ENCODE data around the gene APBA2.

The APBA2 gene

DNA sequence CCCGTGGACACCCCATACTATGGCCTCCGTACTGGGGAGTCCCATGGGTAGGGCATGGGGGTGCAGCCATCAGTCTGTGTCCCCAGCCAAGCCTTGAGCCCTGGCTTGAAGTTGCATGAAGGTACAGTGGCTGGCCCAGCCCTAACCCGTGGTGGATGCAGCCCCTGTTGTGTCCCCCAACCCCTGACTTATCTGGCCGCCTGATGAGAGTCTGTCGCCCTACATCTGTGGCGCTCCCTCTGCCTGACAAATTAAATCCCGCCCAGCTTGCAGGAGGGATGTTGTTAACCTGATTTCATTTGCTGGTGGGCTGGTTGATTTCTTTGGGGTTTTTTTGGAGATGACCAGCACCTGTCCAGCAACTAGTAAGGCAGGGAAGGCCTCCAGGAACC is 186.1 kb downstream of the APBA2 start:
- FAIRE-seq (no peak), DNase-seq (ENCODE audit: insufficient read length, low spot score) (no peak)
- TF ChIP-seq, protein P1, sequence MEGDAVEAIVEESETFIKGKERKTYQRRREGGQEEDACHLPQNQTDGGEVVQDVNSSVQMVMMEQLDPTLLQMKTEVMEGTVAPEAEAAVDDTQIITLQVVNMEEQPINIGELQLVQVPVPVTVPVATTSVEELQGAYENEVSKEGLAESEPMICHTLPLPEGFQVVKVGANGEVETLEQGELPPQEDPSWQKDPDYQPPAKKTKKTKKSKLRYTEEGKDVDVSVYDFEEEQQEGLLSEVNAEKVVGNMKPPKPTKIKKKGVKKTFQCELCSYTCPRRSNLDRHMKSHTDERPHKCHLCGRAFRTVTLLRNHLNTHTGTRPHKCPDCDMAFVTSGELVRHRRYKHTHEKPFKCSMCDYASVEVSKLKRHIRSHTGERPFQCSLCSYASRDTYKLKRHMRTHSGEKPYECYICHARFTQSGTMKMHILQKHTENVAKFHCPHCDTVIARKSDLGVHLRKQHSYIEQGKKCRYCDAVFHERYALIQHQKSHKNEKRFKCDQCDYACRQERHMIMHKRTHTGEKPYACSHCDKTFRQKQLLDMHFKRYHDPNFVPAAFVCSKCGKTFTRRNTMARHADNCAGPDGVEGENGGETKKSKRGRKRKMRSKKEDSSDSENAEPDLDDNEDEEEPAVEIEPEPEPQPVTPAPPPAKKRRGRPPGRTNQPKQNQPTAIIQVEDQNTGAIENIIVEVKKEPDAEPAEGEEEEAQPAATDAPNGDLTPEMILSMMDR (IDR thresholded peaks at IDR 0.05; ENCODE audit: insufficient read depth, missing control alignments), result no peak

DNA sequence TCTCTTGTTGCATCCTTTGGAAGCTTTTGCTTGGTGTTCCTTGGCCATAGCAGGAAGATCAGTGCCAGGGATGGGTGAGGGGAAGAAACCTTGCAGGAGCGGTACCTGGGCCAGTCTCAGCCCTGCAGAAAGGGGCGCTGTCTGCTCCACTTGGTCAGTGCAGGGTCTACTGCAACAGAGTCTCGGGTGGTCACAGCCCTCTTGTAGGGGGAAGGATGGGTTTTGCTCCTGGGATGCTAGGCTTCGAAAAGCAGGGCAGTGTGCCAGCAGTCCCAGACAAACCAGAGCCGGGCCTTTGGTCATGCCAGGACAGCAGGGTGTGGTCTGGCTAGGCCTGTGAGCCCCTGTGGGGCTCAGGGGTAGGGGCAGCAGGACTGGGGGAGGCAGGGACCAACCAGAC is 186.7 kb downstream of the APBA2 start:
- FAIRE-seq (no peak), DNase-seq (ENCODE audit: insufficient read length, low spot score) (no peak)
- TF ChIP-seq, protein P1 (IDR thresholded peaks at IDR 0.05; ENCODE audit: insufficient read depth, missing control alignments), result no peak

GRCh38 chr15:29074045-29074444 is 188.3 kb downstream of the APBA2 start:
- TF ChIP-seq, protein P1 (IDR thresholded peaks at IDR 0.05; ENCODE audit: insufficient read depth, missing control alignments), result no peak
- FAIRE-seq (no peak), DNase-seq (ENCODE audit: insufficient read length, low spot score) (no peak)

DNA sequence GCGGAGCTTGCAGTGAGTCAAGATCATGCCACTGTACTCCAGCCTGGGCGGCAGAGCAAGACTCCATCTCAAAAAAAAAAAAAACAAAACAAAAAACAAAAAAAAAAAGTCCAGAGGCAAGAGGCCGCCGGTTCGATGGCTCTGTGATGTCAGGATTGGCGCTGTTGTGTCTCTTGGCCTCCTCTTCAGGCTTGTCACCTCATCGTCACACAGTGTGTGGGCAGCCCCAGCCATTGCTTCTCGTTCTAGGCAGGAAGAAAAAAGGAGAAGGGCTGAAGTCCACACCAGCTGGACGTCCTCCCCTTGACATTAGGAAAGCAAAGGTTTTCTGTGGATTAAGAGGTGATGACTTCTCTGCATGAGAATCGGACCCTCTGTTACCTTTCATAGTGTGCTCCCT is 192.8 kb downstream of the APBA2 start:
- FAIRE-seq (no peak), DNase-seq (ENCODE audit: insufficient read length, low spot score) (no peak)
- TF ChIP-seq, protein P1 (IDR thresholded peaks at IDR 0.05; ENCODE audit: insufficient read depth, missing control alignments), result no peak

GRCh38 chr15:29079479-29079878 is 193.7 kb downstream of the APBA2 start:
- FAIRE-seq (no peak), DNase-seq (ENCODE audit: insufficient read length, low spot score) (no peak)
- TF ChIP-seq, protein P1 (IDR thresholded peaks at IDR 0.05; ENCODE audit: insufficient read depth, missing control alignments), result no peak

- DNase-seq (ENCODE audit: insufficient read length, low spot score), result no peak
- no peak for FAIRE-seq
Observed at GRCh38 chr15:29081781-29082180, 196.0 kb downstream of the APBA2 start.

DNA sequence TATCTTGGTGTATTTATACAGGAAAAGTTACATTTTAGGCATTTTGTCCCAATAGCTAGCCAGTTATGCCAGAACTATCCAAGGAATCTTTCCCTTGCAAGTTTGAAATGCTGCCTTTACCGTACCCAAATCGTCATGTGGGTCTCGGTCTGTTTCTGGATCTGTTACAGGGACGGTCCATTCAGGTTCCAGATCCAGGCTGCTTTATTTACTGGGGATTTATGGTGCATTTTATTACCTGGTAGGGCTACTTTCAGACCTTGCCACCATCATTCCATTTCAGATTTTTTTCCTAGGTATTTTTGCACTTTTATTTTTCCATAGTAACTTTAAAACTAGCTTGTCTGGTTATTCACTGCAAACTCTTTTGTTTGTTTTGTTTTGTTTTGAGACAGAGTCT is 197.4 kb downstream of the APBA2 start:
- TF ChIP-seq, protein P1 (IDR thresholded peaks at IDR 0.05; ENCODE audit: insufficient read depth, missing control alignments), result no peak
- no peak for DNase-seq (ENCODE audit: insufficient read length, low spot score)
- no peak for FAIRE-seq

More at GRCh38 chr15:29081781-29082180, 196.0 kb downstream of the APBA2 start:
- TF ChIP-seq, protein P1 (IDR thresholded peaks at IDR 0.05; ENCODE audit: insufficient read depth, missing control alignments), result no peak
